ENCODE measurements around the gene CD81.

CD81 gene

GRCh38 chr11:2358754-2359442 is 18.2 kb upstream of the CD81 start:
- DNase-seq (ENCODE audit: low spot score), result no peak
- TF ChIP-seq, protein P1, sequence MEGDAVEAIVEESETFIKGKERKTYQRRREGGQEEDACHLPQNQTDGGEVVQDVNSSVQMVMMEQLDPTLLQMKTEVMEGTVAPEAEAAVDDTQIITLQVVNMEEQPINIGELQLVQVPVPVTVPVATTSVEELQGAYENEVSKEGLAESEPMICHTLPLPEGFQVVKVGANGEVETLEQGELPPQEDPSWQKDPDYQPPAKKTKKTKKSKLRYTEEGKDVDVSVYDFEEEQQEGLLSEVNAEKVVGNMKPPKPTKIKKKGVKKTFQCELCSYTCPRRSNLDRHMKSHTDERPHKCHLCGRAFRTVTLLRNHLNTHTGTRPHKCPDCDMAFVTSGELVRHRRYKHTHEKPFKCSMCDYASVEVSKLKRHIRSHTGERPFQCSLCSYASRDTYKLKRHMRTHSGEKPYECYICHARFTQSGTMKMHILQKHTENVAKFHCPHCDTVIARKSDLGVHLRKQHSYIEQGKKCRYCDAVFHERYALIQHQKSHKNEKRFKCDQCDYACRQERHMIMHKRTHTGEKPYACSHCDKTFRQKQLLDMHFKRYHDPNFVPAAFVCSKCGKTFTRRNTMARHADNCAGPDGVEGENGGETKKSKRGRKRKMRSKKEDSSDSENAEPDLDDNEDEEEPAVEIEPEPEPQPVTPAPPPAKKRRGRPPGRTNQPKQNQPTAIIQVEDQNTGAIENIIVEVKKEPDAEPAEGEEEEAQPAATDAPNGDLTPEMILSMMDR (IDR thresholded peaks at IDR 0.05; ENCODE audit: borderline replicate concordance, control extremely low read depth, extremely low read depth, insufficient read depth, missing control alignments), result no peak
- in situ Hi-C loops (cut with MboI; ENCODE audit: low sequenced_read_pairs, unreplicated experiment), result no loop called here

DNA sequence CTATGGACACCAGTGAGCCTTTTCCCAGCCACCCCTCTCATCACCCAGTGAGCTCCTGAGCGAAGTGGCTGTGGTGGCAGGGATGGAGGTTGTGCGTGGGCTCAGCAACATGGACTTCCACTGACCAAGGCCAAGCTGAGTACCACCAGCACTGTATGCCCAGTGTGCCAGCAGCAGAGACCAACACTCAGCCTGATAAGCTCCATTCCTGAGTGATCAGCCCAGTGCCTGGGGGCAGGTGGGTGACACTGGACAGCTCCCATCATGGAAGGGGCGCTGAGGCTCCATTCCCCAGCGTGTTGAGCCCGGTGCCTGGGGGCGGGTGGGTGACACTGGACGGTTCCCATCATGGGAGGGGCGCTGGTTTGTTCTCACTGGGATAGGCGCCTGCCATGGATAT is 17.6 kb upstream of the CD81 start:
- in situ Hi-C loops (cut with MboI; ENCODE audit: low sequenced_read_pairs, unreplicated experiment), result no loop called here
- TF ChIP-seq, protein P1 (IDR thresholded peaks at IDR 0.05; ENCODE audit: borderline replicate concordance, control extremely low read depth, extremely low read depth, insufficient read depth, missing control alignments), result no peak

GRCh38 chr11:2360081-2360642 is 16.9 kb upstream of the CD81 start:
- TF ChIP-seq, protein P1 (IDR thresholded peaks at IDR 0.05; ENCODE audit: borderline replicate concordance, control extremely low read depth, extremely low read depth, insufficient read depth, missing control alignments), result no peak
- no peak for DNase-seq (ENCODE audit: low spot score)
- in situ Hi-C loops (cut with MboI; ENCODE audit: low sequenced_read_pairs, unreplicated experiment), result no loop called here

More for the DNA sequence above, 17.6 kb upstream of the CD81 start:
- DNase-seq (ENCODE audit: low spot score), result no peak

GRCh38 chr11:2361565-2361964 is 15.5 kb upstream of the CD81 start:
- no peak for DNase-seq (ENCODE audit: low spot score)

GRCh38 chr11:2362414-2362813 is 14.7 kb upstream of the CD81 start:
- in situ Hi-C loops (cut with MboI; ENCODE audit: low sequenced_read_pairs, unreplicated experiment), result no loop called here

More at GRCh38 chr11:2361565-2361964, 15.5 kb upstream of the CD81 start:
- in situ Hi-C loops (cut with MboI; ENCODE audit: low sequenced_read_pairs, unreplicated experiment), result no loop called here
- TF ChIP-seq, protein P1 (IDR thresholded peaks at IDR 0.05; ENCODE audit: borderline replicate concordance, control extremely low read depth, extremely low read depth, insufficient read depth, missing control alignments), result no peak

DNA sequence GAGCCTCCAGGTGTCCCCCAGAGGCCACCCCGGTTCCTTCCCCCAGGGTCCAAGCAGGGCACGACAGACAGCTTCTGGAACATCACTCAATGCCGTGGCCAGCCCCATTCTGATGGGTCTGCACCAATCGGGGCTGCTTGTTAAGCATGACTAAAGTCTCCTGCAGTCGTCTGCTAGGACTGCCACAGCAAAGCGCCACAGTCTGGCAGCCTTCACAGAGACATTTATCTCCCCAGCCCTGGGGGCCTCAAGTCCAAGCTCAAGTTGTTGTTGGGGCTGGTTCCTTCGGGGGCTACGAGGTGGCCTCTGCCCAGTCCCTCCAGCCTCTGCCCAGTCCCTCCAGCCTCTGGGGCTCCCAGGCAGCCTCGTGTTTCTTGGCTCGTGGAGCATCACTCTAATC is 14.0 kb upstream of the CD81 start:
- TF ChIP-seq, protein P1 (IDR thresholded peaks at IDR 0.05; ENCODE audit: borderline replicate concordance, control extremely low read depth, extremely low read depth, insufficient read depth, missing control alignments), result no peak
- no peak for DNase-seq (ENCODE audit: low spot score)
- in situ Hi-C loops (cut with MboI; ENCODE audit: low sequenced_read_pairs, unreplicated experiment), result no loop called here

More at GRCh38 chr11:2362414-2362813, 14.7 kb upstream of the CD81 start:
- DNase-seq (ENCODE audit: low spot score), result no peak
- TF ChIP-seq, protein P1 (IDR thresholded peaks at IDR 0.05; ENCODE audit: borderline replicate concordance, control extremely low read depth, extremely low read depth, insufficient read depth, missing control alignments), result no peak

Measured in GM13976 (cell line).